Measurements from ENCODE around the gene CDK3. TPM values are rescaled to one million over a fixed set of nuclear protein-coding genes. Genes with fewer than 3 reads are reported as not detected.
"Not testable (repeated sequence)": the region's sequence is repeated elsewhere in the genome, so short reads cannot be mapped to it uniquely, and the experiment has no call there.

CDK3 gene
- total RNA-seq, 2 donors from 2014 or later: 2.9 to 4.6 TPM

GRCh38 chr17:76044475-76045007 is 43.9 kb downstream of the CDK3 start:
- H3K36me3 Mint-ChIP-seq (ENCODE audit: low read depth): peaks cover 14% of the 10 kb centered on the region
- H3K27ac Mint-ChIP-seq: peak overlapping the region; percentile 14
- not testable (repeated sequence) for ATAC-seq; H3K9me3 ChIP-seq (ENCODE audit: control insufficient read depth, low read length, poor library complexity, severe bottlenecking); H3K27me3 Mint-ChIP-seq; DNase-seq; H3K4me3 Mint-ChIP-seq
- peaks cover 18% of the 10 kb centered on the region for H3K4me1 Mint-ChIP-seq

GRCh38 chr17:76046064-76046463 is 45.4 kb downstream of the CDK3 start:
- DNase-seq: no peak
- ATAC-seq: no peak
- Mint-ChIP-seq H3K27me3 (no peaks in the 10 kb centered on the region), H3K4me1 (peaks cover 23% of the 10 kb centered on the region), H3K36me3 (ENCODE audit: low read depth) (peaks cover 13% of the 10 kb centered on the region), H3K27ac (no peak overlapping the region), H3K4me3 (no peak overlapping the region)
- no peaks in the 10 kb centered on the region for H3K9me3 ChIP-seq (ENCODE audit: control insufficient read depth, low read length, poor library complexity, severe bottlenecking)

GRCh38 chr17:76048025-76048605 is 47.5 kb downstream of the CDK3 start:
- H3K27ac Mint-ChIP-seq: peak overlapping the region; percentile 97

GRCh38 chr17:76048711-76049110 is 48.1 kb downstream of the CDK3 start:
- Mint-ChIP-seq H3K36me3 (ENCODE audit: low read depth) (peaks cover 13% of the 10 kb centered on the region), H3K4me3 (no peak overlapping the region), H3K27ac (peak overlapping the region; percentile 97), H3K4me1 (peaks cover 23% of the 10 kb centered on the region), H3K27me3 (no peaks in the 10 kb centered on the region)
- ATAC-seq (peak; percentile 80), DNase-seq (no peak)
- no peaks in the 10 kb centered on the region for H3K9me3 ChIP-seq (ENCODE audit: control insufficient read depth, low read length, poor library complexity, severe bottlenecking)

More at GRCh38 chr17:76048025-76048605, 47.5 kb downstream of the CDK3 start:
- no peaks in the 10 kb centered on the region for H3K9me3 ChIP-seq (ENCODE audit: control insufficient read depth, low read length, poor library complexity, severe bottlenecking)
- no peak overlapping the region for H3K4me3 Mint-ChIP-seq
- H3K4me1 Mint-ChIP-seq: peaks cover 23% of the 10 kb centered on the region
- ATAC-seq: no peak
- no peaks in the 10 kb centered on the region for H3K27me3 Mint-ChIP-seq
- no peak for DNase-seq
- peaks cover 13% of the 10 kb centered on the region for H3K36me3 Mint-ChIP-seq (ENCODE audit: low read depth)

GRCh38 chr17:76049239-76049638 is 48.6 kb downstream of the CDK3 start:
- no peaks in the 10 kb centered on the region for H3K9me3 ChIP-seq (ENCODE audit: control insufficient read depth, low read length, poor library complexity, severe bottlenecking)
- Mint-ChIP-seq H3K27me3 (no peaks in the 10 kb centered on the region), H3K4me3 (no peak overlapping the region), H3K36me3 (ENCODE audit: low read depth) (peaks cover 10% of the 10 kb centered on the region), H3K4me1 (peaks cover 25% of the 10 kb centered on the region), H3K27ac (peak overlapping the region; percentile 97)
- ATAC-seq: no peak
- no peak for DNase-seq

- no peak for DNase-seq
- Mint-ChIP-seq H3K27ac (peak overlapping the region; percentile 47), H3K27me3 (no peaks in the 10 kb centered on the region), H3K36me3 (ENCODE audit: low read depth) (peaks cover 10% of the 10 kb centered on the region), H3K4me3 (no peak overlapping the region), H3K4me1 (peaks cover 25% of the 10 kb centered on the region)
- H3K9me3 ChIP-seq (ENCODE audit: control insufficient read depth, low read length, poor library complexity, severe bottlenecking): no peaks in the 10 kb centered on the region
- no peak for ATAC-seq
Measured at GRCh38 chr17:76049836-76050537, 49.3 kb downstream of the CDK3 start.

- no peak overlapping the region for H3K4me3 Mint-ChIP-seq
- no peaks in the 10 kb centered on the region for H3K27me3 Mint-ChIP-seq
- H3K27ac Mint-ChIP-seq: peak overlapping the region; percentile 53
Measured at GRCh38 chr17:76050538-76051467, 50.1 kb downstream of the CDK3 start.

GRCh38 chr17:76051561-76051960 is 50.9 kb downstream of the CDK3 start:
- H3K9me3 ChIP-seq (ENCODE audit: control insufficient read depth, low read length, poor library complexity, severe bottlenecking): no peaks in the 10 kb centered on the region
- peak overlapping the region; percentile 53 for H3K27ac Mint-ChIP-seq
- H3K27me3 Mint-ChIP-seq: no peaks in the 10 kb centered on the region
- ATAC-seq: no peak
- peaks cover 13% of the 10 kb centered on the region for H3K36me3 Mint-ChIP-seq (ENCODE audit: low read depth)
- no peak overlapping the region for H3K4me3 Mint-ChIP-seq
- no peak for DNase-seq
- peaks cover 28% of the 10 kb centered on the region for H3K4me1 Mint-ChIP-seq

More at GRCh38 chr17:76050538-76051467, 50.1 kb downstream of the CDK3 start:
- Mint-ChIP-seq H3K4me1 (peaks cover 25% of the 10 kb centered on the region), H3K36me3 (ENCODE audit: low read depth) (peaks cover 10% of the 10 kb centered on the region)
- ATAC-seq (no peak), DNase-seq (no peak)
- H3K9me3 ChIP-seq (ENCODE audit: control insufficient read depth, low read length, poor library complexity, severe bottlenecking): no peaks in the 10 kb centered on the region

- DNase-seq: no peak
- no peak for ATAC-seq
- H3K9me3 ChIP-seq (ENCODE audit: control insufficient read depth, low read length, poor library complexity, severe bottlenecking): no peaks in the 10 kb centered on the region
- H3K27me3 Mint-ChIP-seq: no peaks in the 10 kb centered on the region
- peaks cover 20% of the 10 kb centered on the region for H3K4me1 Mint-ChIP-seq
- H3K36me3 Mint-ChIP-seq (ENCODE audit: low read depth): peaks cover 9% of the 10 kb centered on the region
- peak overlapping the region; percentile 54 for H3K27ac Mint-ChIP-seq
- no peak overlapping the region for H3K4me3 Mint-ChIP-seq
Measured at GRCh38 chr17:76053246-76054111, 52.8 kb downstream of the CDK3 start.

- ATAC-seq: no peak
- Mint-ChIP-seq H3K27ac (peak overlapping the region; percentile 54), H3K4me1 (peaks cover 14% of the 10 kb centered on the region), H3K27me3 (no peaks in the 10 kb centered on the region), H3K36me3 (ENCODE audit: low read depth) (peaks cover 9% of the 10 kb centered on the region), H3K4me3 (no peak overlapping the region)
- H3K9me3 ChIP-seq (ENCODE audit: control insufficient read depth, low read length, poor library complexity, severe bottlenecking): no peaks in the 10 kb centered on the region
- no peak for DNase-seq
Measured at GRCh38 chr17:76054112-76054476, 53.4 kb downstream of the CDK3 start.

All from T-helper 17 cell (primary cell).